SK-N-SH (cell line): Measurements from ENCODE around the gene IFNA4. TPM values are rescaled to one million over a fixed set of nuclear protein-coding genes. Genes with fewer than 3 reads are reported as not detected.

ENCODE experiments used
- CTCF ChIA-PET: fragments of 300-600, 350-600 bp; formaldehyde crosslinking; extraction: SDS; loops from one replicate; lab custom pipeline; 2021; lab: Yijun Ruan, JAX
- POLR2A ChIA-PET: fragments of 350-600 bp; sonication (Branson Sonifier 250); formaldehyde crosslinking; extraction: SDS; loops from one replicate; lab custom pipeline; 2020; ENCODE audit warnings: antibody characterized with exemption, inconsistent platforms; lab: Yijun Ruan, JAX
- DNase-seq: peaks from one replicate; pipeline ENCODE4 v3.0.0; 2012
- H2AFZ ChIP-seq: fragments of 200-600 bp; sonication (generic); 2 replicates; pipeline ENCODE4 v1.8.1; 2016; ENCODE audit warnings: antibody characterized with exemption, mild to moderate bottlenecking, low read depth
- H3F3A ChIP-seq: fragments of 200-600 bp; sonication (generic); replicated peaks from 2 replicates; pipeline ENCODE3; 2016; ENCODE audit warnings: antibody characterized with exemption, mild to moderate bottlenecking; ENCODE audit not compliant: insufficient read depth
- H3K27ac ChIP-seq, 2 experiments: fragments of 200-500 bp in 1 of 2; fragments of 200-600 bp in 1 of 2; sonication (Bioruptor generic) in 1 of 2; sonication (generic), shearing (Covaris generic) in 1 of 2; 2 replicates each; pipeline versions ENCODE4 v1.5.1 to v1.6.1; 2014 to 2016; ENCODE audit warnings: low read depth in 2 of 2, inconsistent platforms in 1 of 2, low read length in 1 of 2, mild to moderate bottlenecking in 1 of 2, mixed read lengths in 1 of 2
- H3K27me3 ChIP-seq: fragments of 200-600 bp; sonication (generic), shearing (Covaris generic); 2 replicates; pipeline ENCODE4 v1.6.1; 2016; ENCODE audit warnings: mixed run types; ENCODE audit not compliant: insufficient read depth
- H3K36me3 ChIP-seq, 2 experiments: fragments of 200-500 bp in 1 of 2; fragments of 200-600 bp in 1 of 2; sonication (Bioruptor generic) in 1 of 2; sonication (generic) in 1 of 2; replicated peaks in 1 of 2; 2 replicates each; pipeline versions ENCODE3 to v1.5.1; 2014 to 2016; ENCODE audit warnings: low read length in 1 of 2, mild to moderate bottlenecking in 1 of 2; ENCODE audit not compliant: insufficient read depth in 2 of 2, control insufficient read depth in 1 of 2
- H3K4me1 ChIP-seq, 2 experiments: fragments of 200-500 bp in 1 of 2; fragments of 200-600 bp in 1 of 2; sonication (Bioruptor generic) in 1 of 2; sonication (generic), shearing (Covaris generic) in 1 of 2; 2 replicates each; pipeline versions ENCODE4 v1.5.1 to v1.6.1; 2014 to 2016; ENCODE audit warnings: low read depth in 1 of 2, low read length in 1 of 2, mixed run types in 1 of 2; ENCODE audit not compliant: insufficient read depth in 2 of 2, control insufficient read depth in 1 of 2
- H3K4me2 ChIP-seq: fragments of 200-600 bp; sonication (generic), shearing (Covaris generic); 2 replicates; pipeline ENCODE4 v1.6.1; 2017; ENCODE audit warnings: mixed run types
- H3K4me3 ChIP-seq, 2 experiments: fragments of 200-500 bp in 1 of 2; fragments of 200-600 bp in 1 of 2; sonication (Bioruptor generic) in 1 of 2; sonication (generic), shearing (Covaris generic) in 1 of 2; 2 replicates each; pipeline versions ENCODE4 v1.5.1 to v1.8.1; 2014 to 2016; ENCODE audit warnings: low read depth in 2 of 2, inconsistent platforms in 1 of 2, low read length in 1 of 2, mild to moderate bottlenecking in 1 of 2, mixed read lengths in 1 of 2, moderate library complexity in 1 of 2
- H3K79me2 ChIP-seq: fragments of 200-600 bp; sonication (generic); 2 replicates; pipeline ENCODE4 v1.8.1; 2017; ENCODE audit warnings: mild to moderate bottlenecking; ENCODE audit not compliant: insufficient read depth
- H3K9ac ChIP-seq: fragments of 200-600 bp; sonication (generic); 2 replicates; pipeline ENCODE4 v1.6.1; 2017; ENCODE audit warnings: mixed run types
- H3K9me2 ChIP-seq: fragments of 200-600 bp; sonication (generic); 2 replicates; pipeline ENCODE4 v1.6.1; 2017; ENCODE audit warnings: mixed run types
- H3K9me3 ChIP-seq: fragments of 200-600 bp; sonication (generic); 2 replicates; pipeline ENCODE4 v1.6.1; 2017; ENCODE audit warnings: mixed run types, mild to moderate bottlenecking, moderate library complexity
- H4K20me1 ChIP-seq: fragments of 200-600 bp; sonication (generic); 2 replicates; pipeline ENCODE4 v1.6.1; 2017; ENCODE audit warnings: mild to moderate bottlenecking, mixed run types; ENCODE audit not compliant: insufficient read depth
- CHD2 ChIP-seq: fragments of 150-350 bp; IDR thresholded peaks from 2 replicates; pipeline ENCODE4 v1.6.1; 2018; ENCODE audit warnings: low read length; ENCODE audit not compliant: partially characterized antibody
- CTCF ChIP-seq: fragments of 200-600 bp; sonication (generic); IDR thresholded peaks from 2 replicates; pipeline ENCODE4 v1.6.1; 2017; ENCODE audit warnings: antibody characterized with exemption, mild to moderate bottlenecking, moderate library complexity
- EP300 ChIP-seq, 2 experiments: IDR thresholded peaks; 2 replicates each; pipeline versions ENCODE4 v1.4.0 to v1.6.1; 2012; ENCODE audit warnings: borderline replicate concordance in 1 of 2, low read depth in 1 of 2, low read length in 1 of 2
- EZH2phosphoT487 ChIP-seq: fragments of 200-600 bp; sonication (generic); IDR thresholded peaks from 2 replicates; pipeline ENCODE4 v1.6.1; 2017; ENCODE audit warnings: low read depth, mixed run types, mild to moderate bottlenecking, antibody characterized with exemption, moderate library complexity, borderline replicate concordance
- FOXJ3 ChIP-seq: sonication (generic); formaldehyde crosslinking; IDR thresholded peaks from 2 replicates; pipeline ENCODE4 v1.5.1; 2020; ENCODE audit warnings: mild to moderate bottlenecking, missing genetic modification reagents
- FOXM1 ChIP-seq: IDR thresholded peaks from 2 replicates; pipeline ENCODE4 v1.4.0; 2012; ENCODE audit warnings: low read depth, mild to moderate bottlenecking
- GABPA ChIP-seq: IDR thresholded peaks from 2 replicates; pipeline ENCODE4 v1.4.0; 2012; ENCODE audit warnings: low read depth, mild to moderate bottlenecking
- GATA2 ChIP-seq: sonication (generic); formaldehyde crosslinking; IDR thresholded peaks from 2 replicates; pipeline ENCODE4 v1.5.0; 2020; ENCODE audit warnings: mild to moderate bottlenecking, missing genetic modification reagents
- MAX ChIP-seq: IDR thresholded peaks from 2 replicates; pipeline ENCODE4 v1.4.0; 2012; ENCODE audit warnings: low read depth
- MEF2A ChIP-seq: IDR thresholded peaks from 2 replicates; pipeline ENCODE4 v1.4.0; 2012; ENCODE audit warnings: low read depth, borderline replicate concordance
- REST ChIP-seq: IDR thresholded peaks from 2 replicates; pipeline ENCODE4 v1.6.1; 2012; ENCODE audit warnings: mild to moderate bottlenecking, low read depth, low read length, moderate library complexity
- USF1 ChIP-seq: IDR thresholded peaks from 2 replicates; pipeline ENCODE4 v1.4.0; 2012; ENCODE audit warnings: low read depth, borderline replicate concordance
- USF2 ChIP-seq: fragments of 150-350 bp; IDR thresholded peaks from 2 replicates; pipeline ENCODE4 v1.6.1; 2017; ENCODE audit warnings: antibody characterized with exemption, low read length, low read depth, borderline replicate concordance
- YY1 ChIP-seq: IDR thresholded peaks from 2 replicates; pipeline ENCODE4 v1.4.0; 2012; ENCODE audit warnings: low read depth, mild to moderate bottlenecking
- WGBS: methylation state at CpG from one replicate; pipeline ENCODE4 v1.1.6; 2017; ENCODE audit warnings: low lambda C conversion rate; 5-methylcytosine and 5-hydroxymethylcytosine counted together
- polyA plus RNA-seq, 3 experiments: library from polyadenylated mRNA; depleted of rRNA; stranded (reverse); fragments of >200 nt; gene quantifications; 2 replicates each; pipeline ENCODE4 v1.2.3, GENCODE V29; 2012

The IFNA4 gene
- polyA plus RNA-seq, 1 of the 3 experiments (the other 2 are of a cell fraction): not detected

GRCh38 chr9:21234153-21234687, 46.8 kb upstream of the IFNA4 start:
- DNase-seq: no peak
- ChIA-PET POLR2A (no interaction called here), CTCF (interaction anchor here (1.1 to 2.7 kb wide), 3 partner anchors 17 to 92 kb away, joined by 3 to 14 read pairs (median 4); partner anchors contain the start of gene IFNW1)
- no peaks in the 10 kb centered on the region for H3K4me1 ChIP-seq
- no peak overlapping the region for H3K9ac ChIP-seq
- no peak overlapping the region for H3K4me3 ChIP-seq
- no peaks in the 10 kb centered on the region for H3K27me3 ChIP-seq
- H2AFZ ChIP-seq: no peak overlapping the region
- 0% methylated on average over 3 of the region's 4 CpGs for WGBS
- no peaks in the 10 kb centered on the region for H3K9me2 ChIP-seq
- H3K4me2 ChIP-seq: no peak overlapping the region
- no peaks in the 10 kb centered on the region for H3F3A ChIP-seq
- H3K36me3 ChIP-seq: no peaks in the 10 kb centered on the region
- H3K79me2 ChIP-seq: no peaks in the 10 kb centered on the region
- no peak overlapping the region for H3K27ac ChIP-seq
- H4K20me1 ChIP-seq: no peaks in the 10 kb centered on the region
- no peaks in the 10 kb centered on the region for H3K9me3 ChIP-seq
- TF ChIP-seq FOXM1 (no peak), YY1 (no peak), CHD2 (no peak), GABPA (no peak), EP300 (IDR thresholded peaks at IDR 0.05; ENCODE audit: borderline replicate concordance in 1 of 2, low read depth in 1 of 2, low read length in 1 of 2) (no peak), USF2 (no peak), USF1 (no peak)

GRCh38 chr9:21233258-21233657, 45.9 kb upstream of the IFNA4 start:
- Histone ChIP-seq H3K4me1 (no peaks in the 10 kb centered on the region), H3K9me2 (no peaks in the 10 kb centered on the region), H2AFZ (no peak overlapping the region), H3F3A (no peaks in the 10 kb centered on the region), H3K4me2 (no peak overlapping the region), H3K27me3 (no peaks in the 10 kb centered on the region), H3K27ac (no peak overlapping the region), H3K9ac (no peak overlapping the region), H3K36me3 (no peaks in the 10 kb centered on the region), H4K20me1 (no peaks in the 10 kb centered on the region), H3K4me3 (no peak overlapping the region), H3K79me2 (no peaks in the 10 kb centered on the region), H3K9me3 (no peaks in the 10 kb centered on the region)
- ChIA-PET CTCF (interaction anchor here (1.1 to 1.9 kb wide), 2 partner anchors 50 to 85 kb away, joined by 3 to 4 read pairs; no protein-coding TSS in a partner anchor), POLR2A (no interaction called here)
- TF ChIP-seq EZH2phosphoT487 (no peak), MEF2A (no peak), MAX (no peak), GATA2 (CRISPR knock-in tag) (no peak), FOXJ3 (CRISPR knock-in tag) (no peak), REST (no peak), CTCF (no peak)
- no peak for DNase-seq
- WGBS: 7% methylated on average over 2 of the region's 2 CpGs
